Immature natural killer cell (primary cell): ENCODE measurements around the gene AMACR. TPM values are rescaled to one million over a fixed set of nuclear protein-coding genes. Genes with fewer than 3 reads are reported as not detected.
"Not testable (repeated sequence)": the region's sequence is repeated elsewhere in the genome, so short reads cannot be mapped to it uniquely, and the experiment has no call there.

Source experiments
- DNase-seq, 3 donors: peaks; one replicate each; pipeline ENCODE4 v3.0.0; 2022; ENCODE audit warnings: mixed read lengths in 1 of 3
- H3K27ac Mint-ChIP-seq, 6 donors: one replicate each; pipeline ENCODE4 v1.8.0; 2020; ENCODE audit warnings: mixed read lengths in 6 of 6, mild to moderate bottlenecking in 5 of 6, inconsistent platforms in 4 of 6, moderate library complexity in 3 of 6
- H3K27me3 Mint-ChIP-seq, 3 donors: one replicate each; pipeline ENCODE4 v1.8.0; 2020 to 2021; ENCODE audit warnings: low read depth in 3 of 3, mild to moderate bottlenecking in 3 of 3, mixed read lengths in 3 of 3, moderate library complexity in 3 of 3, inconsistent platforms in 1 of 3
- H3K36me3 Mint-ChIP-seq, 3 donors: one replicate each; pipeline ENCODE4 v1.8.0; 2020; ENCODE audit warnings: mixed read lengths in 3 of 3, inconsistent platforms in 2 of 3, mild to moderate bottlenecking in 2 of 3
- H3K4me1 Mint-ChIP-seq, 2 donors: one replicate each; pipeline ENCODE4 v1.8.0; 2020; ENCODE audit warnings: inconsistent platforms in 2 of 2, mild to moderate bottlenecking in 2 of 2, mixed read lengths in 2 of 2, moderate library complexity in 1 of 2
- H3K4me3 Mint-ChIP-seq, 5 donors: one replicate each; pipeline ENCODE4 v1.8.0; 2020; ENCODE audit warnings: mild to moderate bottlenecking in 5 of 5, mixed read lengths in 5 of 5, inconsistent platforms in 3 of 5, moderate library complexity in 3 of 5
- H3K9me3 Mint-ChIP-seq, 6 donors: one replicate each; pipeline ENCODE4 v1.8.0; 2020; ENCODE audit warnings: mild to moderate bottlenecking in 6 of 6, mixed read lengths in 6 of 6, inconsistent platforms in 4 of 6, moderate library complexity in 3 of 6
- polyA plus RNA-seq, 3 donors: library from polyadenylated mRNA; unstranded; fragments of 300-500 nt; fragmentation: Illumina TruSeq; gene quantifications; one replicate each; pipeline ENCODE4 v1.2.3, GENCODE V29; 2021

Gene AMACR
- polyA plus RNA-seq, 3 donors from 2014 or later, result 5.9 to 12.6 (median 11.2) TPM

GRCh38 chr5:33966805-33967204 lies 41.0 kb downstream of the AMACR start:
- H3K4me3 Mint-ChIP-seq, result no peak overlapping the region
- no peaks in the 10 kb centered on the region for H3K36me3 Mint-ChIP-seq
- DNase-seq, result no peak
- H3K27me3 Mint-ChIP-seq, result peaks cover 0 to 5% (median 2%) of the 10 kb centered on the region in 3 donors
- no peak overlapping the region for H3K27ac Mint-ChIP-seq
- peaks cover 5 to 6% of the 10 kb centered on the region in 2 donors for H3K4me1 Mint-ChIP-seq
- H3K9me3 Mint-ChIP-seq, result no peaks in the 10 kb centered on the region

- Mint-ChIP-seq H3K4me1 (peaks cover 5 to 6% of the 10 kb centered on the region in 2 donors), H3K36me3 (no peaks in the 10 kb centered on the region), H3K27ac (no peak overlapping the region), H3K27me3 (peaks cover 0 to 3% (median 2%) of the 10 kb centered on the region in 3 donors), H3K9me3 (no peaks in the 10 kb centered on the region), H3K4me3 (no peak overlapping the region)
- no peak for DNase-seq
These were observed 43.6 kb downstream of the AMACR start for GRCh38 chr5:33964132-33964700.

GRCh38 chr5:33958176-33958575 lies 49.7 kb downstream of the AMACR start:
- H3K4me3 Mint-ChIP-seq, result no peak overlapping the region
- H3K27ac Mint-ChIP-seq, result no peak overlapping the region
- peaks cover 0 to 8% (median under 1%) of the 10 kb centered on the region in 6 donors for H3K9me3 Mint-ChIP-seq
- DNase-seq, result no peak
- H3K36me3 Mint-ChIP-seq, result no peaks in the 10 kb centered on the region
- peaks cover 0 to 2% (median 2%) of the 10 kb centered on the region in 3 donors for H3K27me3 Mint-ChIP-seq
- H3K4me1 Mint-ChIP-seq, result no peaks in the 10 kb centered on the region

GRCh38 chr5:33957577-33958150 lies 50.2 kb downstream of the AMACR start:
- no peaks in the 10 kb centered on the region for H3K36me3 Mint-ChIP-seq
- no peaks in the 10 kb centered on the region for H3K4me1 Mint-ChIP-seq
- DNase-seq, result no peak
- H3K27ac Mint-ChIP-seq, result no peak overlapping the region
- H3K4me3 Mint-ChIP-seq, result no peak overlapping the region
- H3K27me3 Mint-ChIP-seq, result peaks cover 0 to 2% (median 2%) of the 10 kb centered on the region in 3 donors
- H3K9me3 Mint-ChIP-seq, result peaks cover 0 to 8% (median under 1%) of the 10 kb centered on the region in 6 donors

- H3K27me3 Mint-ChIP-seq, H3K36me3 Mint-ChIP-seq, H3K4me3 Mint-ChIP-seq, H3K9me3 Mint-ChIP-seq, H3K4me1 Mint-ChIP-seq, DNase-seq, H3K27ac Mint-ChIP-seq: not testable (repeated sequence)
These were observed 55.7 kb downstream of the AMACR start for GRCh38 chr5:33952175-33952574.

- H3K27me3 Mint-ChIP-seq, result peaks cover 0 to 7% (median 5%) of the 10 kb centered on the region in 3 donors
- no peak overlapping the region for H3K27ac Mint-ChIP-seq
- H3K4me1 Mint-ChIP-seq, result no peaks in the 10 kb centered on the region
- no peak overlapping the region for H3K4me3 Mint-ChIP-seq
- H3K36me3 Mint-ChIP-seq, result no peaks in the 10 kb centered on the region
- H3K9me3 Mint-ChIP-seq, result no peaks in the 10 kb centered on the region
- no peak for DNase-seq
These were observed 63.2 kb downstream of the AMACR start for GRCh38 chr5:33944543-33945132.

GRCh38 chr5:33941090-33941489 lies 66.8 kb downstream of the AMACR start:
- no peaks in the 10 kb centered on the region for H3K36me3 Mint-ChIP-seq
- H3K4me3 Mint-ChIP-seq, result no peak overlapping the region
- H3K27ac Mint-ChIP-seq, result no peak overlapping the region
- H3K27me3 Mint-ChIP-seq, result peaks cover 4 to 12% (median 7%) of the 10 kb centered on the region in 3 donors
- H3K9me3 Mint-ChIP-seq, result no peaks in the 10 kb centered on the region
- H3K4me1 Mint-ChIP-seq, result no peaks in the 10 kb centered on the region
- no peak for DNase-seq

GRCh38 chr5:33939556-33940262 lies 68.1 kb downstream of the AMACR start:
- H3K4me1 Mint-ChIP-seq, result no peaks in the 10 kb centered on the region
- no peak overlapping the region for H3K4me3 Mint-ChIP-seq
- no peaks in the 10 kb centered on the region for H3K36me3 Mint-ChIP-seq
- H3K9me3 Mint-ChIP-seq, result no peaks in the 10 kb centered on the region
- peaks cover 6 to 12% (median 7%) of the 10 kb centered on the region in 3 donors for H3K27me3 Mint-ChIP-seq
- no peak for DNase-seq
- H3K27ac Mint-ChIP-seq, result no peak overlapping the region

- Mint-ChIP-seq H3K4me1 (no peaks in the 10 kb centered on the region), H3K4me3 (no peak overlapping the region), H3K27ac (no peak overlapping the region), H3K36me3 (no peaks in the 10 kb centered on the region), H3K27me3 (peaks cover 6 to 9% (median 7%) of the 10 kb centered on the region in 3 donors), H3K9me3 (no peaks in the 10 kb centered on the region)
- no peak for DNase-seq
These were observed 69.0 kb downstream of the AMACR start for GRCh38 chr5:33938881-33939280.

- Mint-ChIP-seq H3K4me3 (no peak overlapping the region), H3K27ac (no peak overlapping the region), H3K27me3 (peaks cover 6 to 10% (median 9%) of the 10 kb centered on the region in 3 donors)
These were observed 69.4 kb downstream of the AMACR start for GRCh38 chr5:33938507-33938796.

GRCh38 chr5:33937707-33938506 lies 69.9 kb downstream of the AMACR start:
- peaks cover 7 to 15% (median 9%) of the 10 kb centered on the region in 3 donors for H3K27me3 Mint-ChIP-seq
- no peak for DNase-seq
- no peak overlapping the region for H3K27ac Mint-ChIP-seq
- no peaks in the 10 kb centered on the region for H3K4me1 Mint-ChIP-seq
- H3K9me3 Mint-ChIP-seq, result no peaks in the 10 kb centered on the region
- no peak overlapping the region for H3K4me3 Mint-ChIP-seq
- no peaks in the 10 kb centered on the region for H3K36me3 Mint-ChIP-seq

More at GRCh38 chr5:33938507-33938796, 69.4 kb downstream of the AMACR start:
- no peak for DNase-seq
- H3K9me3 Mint-ChIP-seq, result no peaks in the 10 kb centered on the region
- no peaks in the 10 kb centered on the region for H3K4me1 Mint-ChIP-seq
- no peaks in the 10 kb centered on the region for H3K36me3 Mint-ChIP-seq

- no peak for DNase-seq
- H3K27me3 Mint-ChIP-seq, result peaks cover 6 to 16% (median 9%) of the 10 kb centered on the region in 3 donors
- H3K27ac Mint-ChIP-seq, result no peak overlapping the region
- H3K36me3 Mint-ChIP-seq, result no peaks in the 10 kb centered on the region
- H3K4me3 Mint-ChIP-seq, result no peak overlapping the region
- H3K9me3 Mint-ChIP-seq, result no peaks in the 10 kb centered on the region
- H3K4me1 Mint-ChIP-seq, result no peaks in the 10 kb centered on the region
These were observed 70.7 kb downstream of the AMACR start for GRCh38 chr5:33937017-33937706.

- Mint-ChIP-seq H3K27ac (no peak within 1 kb of the TSS), H3K4me3 (no peak within 1 kb of the TSS), H3K9me3 (no peaks in the 10 kb centered on the region), H3K4me1 (no peaks in the 10 kb centered on the region), H3K36me3 (no peaks in the 10 kb centered on the region), H3K27me3 (peaks cover 4 to 16% (median 9%) of the 10 kb centered on the region in 3 donors)
- no peak for DNase-seq
These were observed 71.4 kb downstream of the AMACR start, which contains the start of gene RXFP3 for GRCh38 chr5:33936381-33937016. TSS of gene RXFP3 (plus strand) at chr5:33936386. CDS start at chr5:33936741, 355 bp downstream.
